ENCODE measurements around the gene UPP1. TPM values are rescaled to one million over a fixed set of nuclear protein-coding genes. Genes with fewer than 3 reads are reported as not detected.

Gene UPP1
- total RNA-seq, 4 donors from 2014 or later: 21.5 to 178 (median 49.6) TPM

DNA sequence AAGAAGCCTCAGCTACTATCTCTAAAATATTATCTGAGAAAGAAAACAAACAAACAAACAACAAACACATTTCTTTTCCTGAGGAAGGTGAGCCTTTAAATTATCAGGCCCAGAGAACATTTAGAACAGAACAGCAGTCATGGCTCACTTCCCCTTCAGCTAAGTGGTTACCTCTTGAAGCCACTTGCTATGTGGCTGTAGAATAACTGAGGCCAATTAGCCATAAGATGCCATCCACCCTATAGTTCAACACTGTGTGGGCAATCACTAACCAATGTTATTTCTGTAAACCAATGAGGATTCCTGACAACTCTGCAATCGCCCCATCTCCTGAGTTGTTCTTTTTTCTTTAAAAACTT lies 3.7 kb upstream of the UPP1 start:
- H3K4me3 ChIP-seq: no peak overlapping the region
- intact Hi-C loops (cut with DNase I): no loop called here
- WGBS, 2 donors: 86 to 87% methylated on average over 1 of the region's 1 CpG
- TF ChIP-seq, protein P1, sequence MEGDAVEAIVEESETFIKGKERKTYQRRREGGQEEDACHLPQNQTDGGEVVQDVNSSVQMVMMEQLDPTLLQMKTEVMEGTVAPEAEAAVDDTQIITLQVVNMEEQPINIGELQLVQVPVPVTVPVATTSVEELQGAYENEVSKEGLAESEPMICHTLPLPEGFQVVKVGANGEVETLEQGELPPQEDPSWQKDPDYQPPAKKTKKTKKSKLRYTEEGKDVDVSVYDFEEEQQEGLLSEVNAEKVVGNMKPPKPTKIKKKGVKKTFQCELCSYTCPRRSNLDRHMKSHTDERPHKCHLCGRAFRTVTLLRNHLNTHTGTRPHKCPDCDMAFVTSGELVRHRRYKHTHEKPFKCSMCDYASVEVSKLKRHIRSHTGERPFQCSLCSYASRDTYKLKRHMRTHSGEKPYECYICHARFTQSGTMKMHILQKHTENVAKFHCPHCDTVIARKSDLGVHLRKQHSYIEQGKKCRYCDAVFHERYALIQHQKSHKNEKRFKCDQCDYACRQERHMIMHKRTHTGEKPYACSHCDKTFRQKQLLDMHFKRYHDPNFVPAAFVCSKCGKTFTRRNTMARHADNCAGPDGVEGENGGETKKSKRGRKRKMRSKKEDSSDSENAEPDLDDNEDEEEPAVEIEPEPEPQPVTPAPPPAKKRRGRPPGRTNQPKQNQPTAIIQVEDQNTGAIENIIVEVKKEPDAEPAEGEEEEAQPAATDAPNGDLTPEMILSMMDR (IDR thresholded peaks at IDR 0.05): no peak
- TF ChIP-seq POLR2A (IDR thresholded peaks at IDR 0.05): no peak
- H3K27ac ChIP-seq: peak overlapping the region; percentile 89 to 98 (median 95)
- H3K27me3 ChIP-seq: no peaks in the 10 kb centered on the region
- DNase-seq: no peak
- H3K9me3 ChIP-seq: no peaks in the 10 kb centered on the region
- peaks cover 0 to 4% (median 0%) of the 10 kb centered on the region in 3 donors for H3K36me3 ChIP-seq
- peaks cover 28 to 80% (median 59%) of the 10 kb centered on the region in 3 donors for H3K4me1 ChIP-seq

DNA sequence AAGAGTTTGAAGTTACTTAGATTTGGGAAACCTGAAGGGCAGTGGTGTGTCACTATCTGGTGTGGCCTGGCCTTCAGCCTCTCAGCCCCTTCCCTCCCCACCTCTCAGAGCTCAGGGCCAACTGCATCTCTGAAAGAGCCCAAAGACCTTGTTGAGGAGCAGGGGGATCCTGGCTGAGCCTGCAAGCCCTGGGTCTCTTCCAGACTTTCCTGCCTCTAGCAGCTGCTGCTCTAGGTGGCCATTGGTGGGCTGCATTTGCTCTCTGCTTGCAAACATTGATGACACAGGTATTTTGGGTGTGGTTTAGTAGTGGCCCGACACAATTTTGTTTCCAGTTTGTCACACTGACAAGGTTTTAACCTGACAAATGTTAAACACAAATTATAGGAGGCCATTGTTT lies 3.1 kb upstream of the UPP1 start:
- Histone ChIP-seq H3K27ac (peak overlapping the region; percentile 89 to 98 (median 95)), H3K4me1 (peaks cover 28 to 85% (median 62%) of the 10 kb centered on the region in 3 donors), H3K4me3 (no peak overlapping the region), H3K27me3 (no peaks in the 10 kb centered on the region), H3K9me3 (no peaks in the 10 kb centered on the region), H3K36me3 (peaks cover 0 to 9% (median 0%) of the 10 kb centered on the region in 3 donors)
- TF ChIP-seq, protein P1 (IDR thresholded peaks at IDR 0.05): no peak
- TF ChIP-seq POLR2A (IDR thresholded peaks at IDR 0.05): no peak
- DNase-seq: no peak
- WGBS, 2 donors: 38 to 71% methylated on average over 1 of the region's 1 CpG
- intact Hi-C loops (cut with DNase I): no loop called here

- H3K27ac ChIP-seq: peak overlapping the region; percentile 89 to 98 (median 95)
- H3K36me3 ChIP-seq: peaks cover 0 to 21% (median 3%) of the 10 kb centered on the region in 3 donors
- intact Hi-C loops (cut with DNase I): no loop called here
- no peak for DNase-seq
- no peaks in the 10 kb centered on the region for H3K27me3 ChIP-seq
- H3K4me1 ChIP-seq: peaks cover 28 to 91% (median 66%) of the 10 kb centered on the region in 3 donors
- no peaks in the 10 kb centered on the region for H3K9me3 ChIP-seq
- no peak overlapping the region for H3K4me3 ChIP-seq
- no peak for TF ChIP-seq POLR2A (IDR thresholded peaks at IDR 0.05)
- TF ChIP-seq, protein P1 (IDR thresholded peaks at IDR 0.05): no peak
- WGBS, 2 donors: 69 to 80% methylated on average over 7 of the region's 7 CpGs
These were observed 1.7 kb upstream of the UPP1 start for GRCh38 chr7:48087349-48087748.

DNA sequence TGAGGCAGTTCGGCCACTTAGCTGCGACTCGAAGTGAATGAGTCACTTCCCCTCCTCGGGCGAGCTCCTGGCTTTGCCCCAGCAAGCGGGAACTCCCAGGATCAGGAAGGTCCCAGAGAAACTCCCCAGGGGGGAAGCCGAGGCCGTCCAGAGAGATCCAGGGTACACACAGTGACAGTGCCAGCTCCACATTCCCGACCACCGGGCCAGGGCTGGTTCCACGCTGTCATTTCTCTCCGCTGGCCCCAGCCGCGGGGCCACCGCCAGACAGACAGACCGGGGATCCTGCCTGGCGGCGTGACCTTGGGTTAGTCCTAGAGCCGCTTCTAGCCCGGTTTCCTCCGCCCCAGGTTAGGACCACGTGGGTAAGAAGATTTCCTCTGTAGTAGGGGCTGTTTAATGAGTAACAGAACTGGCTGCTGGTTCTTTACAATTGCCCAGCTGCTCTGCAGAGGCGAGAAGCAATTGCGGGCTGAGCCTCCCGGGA lies 463 bp upstream of the UPP1 start:
- no peaks in the 10 kb centered on the region for H3K27me3 ChIP-seq
- WGBS, 2 donors: 3% methylated on average over 8 of the region's 25 CpGs; no CpG with 5 or more reads in 1 of the 2 donors
- TF ChIP-seq, protein P1 (IDR thresholded peaks at IDR 0.05): no peak
- TF ChIP-seq POLR2A (IDR thresholded peaks at IDR 0.05): no peak
- no peaks in the 10 kb centered on the region for H3K9me3 ChIP-seq
- peak overlapping the region; percentile 89 to 98 (median 95) for H3K27ac ChIP-seq
- peak overlapping the region; percentile 57 to 94 (median 88) for H3K4me3 ChIP-seq
- peaks cover 24 to 92% (median 60%) of the 10 kb centered on the region in 3 donors for H3K4me1 ChIP-seq
- intact Hi-C loops (cut with DNase I): no loop called here
- peak; percentile 73 for DNase-seq
- H3K36me3 ChIP-seq: peaks cover 2 to 34% (median 5%) of the 10 kb centered on the region in 3 donors

- peak overlapping the region; percentile 89 to 98 (median 95) for H3K27ac ChIP-seq
- H3K4me3 ChIP-seq: peak overlapping the region; percentile 57 to 94 (median 88)
- H3K36me3 ChIP-seq: peaks cover 5 to 49% (median 6%) of the 10 kb centered on the region in 3 donors
- H3K9me3 ChIP-seq: no peaks in the 10 kb centered on the region
- 64 to 67% methylated on average over 12 to 24 of the region's 28 CpGs for WGBS, 2 donors
- TF ChIP-seq, protein P1 (IDR thresholded peaks at IDR 0.05): no peak
- TF ChIP-seq POLR2A (IDR thresholded peaks at IDR 0.05): no peak
- intact Hi-C loops (cut with DNase I): no loop called here
- no peak for DNase-seq
- no peaks in the 10 kb centered on the region for H3K27me3 ChIP-seq
- peaks cover 21 to 92% (median 64%) of the 10 kb centered on the region in 3 donors for H3K4me1 ChIP-seq
These were observed 1.2 kb downstream of the UPP1 start for GRCh38 chr7:48090095-48090805.

Data from esophagus squamous epithelium (tissue), 5 donors.